H9 (cell line): ENCODE data around the gene FBLN1. TPM values are rescaled to one million over a fixed set of nuclear protein-coding genes. Genes with fewer than 3 reads are reported as not detected.

Experiments
- DNase-seq: peaks from one replicate; pipeline ENCODE4 v3.0.0-alpha.2; 2017
- H2AFZ ChIP-seq: one replicate; pipeline ENCODE4 v1.6.1; 2013; ENCODE audit warnings: mild to moderate bottlenecking, low read length, control low read depth, moderate library complexity
- H2AK5ac ChIP-seq: 2 replicates; pipeline ENCODE4 v1.6.1; 2013; ENCODE audit warnings: low read length, control low read depth, mixed read lengths; ENCODE audit not compliant: insufficient read length
- H2BK120ac ChIP-seq: one replicate; pipeline ENCODE4 v1.6.1; 2013; ENCODE audit warnings: low read depth, mild to moderate bottlenecking, low read length, control low read depth, inconsistent platforms; ENCODE audit not compliant: poor library complexity, severe bottlenecking
- H2BK12ac ChIP-seq: 2 replicates; pipeline ENCODE4 v1.6.1; 2013; ENCODE audit warnings: low read length, control low read depth, mixed read lengths, low read depth; ENCODE audit not compliant: insufficient read length
- H2BK15ac ChIP-seq: 2 replicates; pipeline ENCODE4 v1.6.1; 2013; ENCODE audit warnings: low read depth, low read length, control low read depth
- H2BK20ac ChIP-seq: one replicate; pipeline ENCODE4 v1.6.1; 2013; ENCODE audit warnings: low read depth, mild to moderate bottlenecking, low read length, control low read depth, inconsistent platforms; ENCODE audit not compliant: poor library complexity, severe bottlenecking
- H2BK5ac ChIP-seq: 2 replicates; pipeline ENCODE4 v1.6.1; 2013; ENCODE audit warnings: low read length, control low read depth, mixed read lengths; ENCODE audit not compliant: insufficient read length
- H3K14ac ChIP-seq: 2 replicates; pipeline ENCODE4 v1.6.1; 2013; ENCODE audit warnings: low read length, control low read depth; ENCODE audit not compliant: insufficient read depth
- H3K18ac ChIP-seq: 2 replicates; pipeline ENCODE4 v1.6.1; 2013; ENCODE audit warnings: low read depth, mild to moderate bottlenecking, mixed read lengths, low read length, control low read depth; ENCODE audit not compliant: insufficient read length
- H3K23ac ChIP-seq: 2 replicates; pipeline ENCODE4 v1.6.1; 2013; ENCODE audit warnings: low read length, control low read depth, mixed read lengths, low read depth; ENCODE audit not compliant: insufficient read length
- H3K23me2 ChIP-seq: 2 replicates; pipeline ENCODE4 v1.6.1; 2013; ENCODE audit warnings: low read depth, mild to moderate bottlenecking, mixed read lengths, low read length, control low read depth; ENCODE audit not compliant: insufficient read length, poor library complexity, severe bottlenecking
- H3K27ac ChIP-seq: 2 replicates; pipeline ENCODE4 v1.5.1; 2013; ENCODE audit warnings: low read length, control low read depth, mixed read lengths, low read depth; ENCODE audit not compliant: insufficient read length
- H3K27me3 ChIP-seq: 2 replicates; pipeline ENCODE4 v1.6.1; 2013; ENCODE audit warnings: low read length, control low read depth, inconsistent platforms; ENCODE audit not compliant: insufficient read depth
- H3K4ac ChIP-seq: 2 replicates; pipeline ENCODE4 v1.6.1; 2013; ENCODE audit warnings: low read depth, mild to moderate bottlenecking, control low read depth, inconsistent platforms, low read length, moderate library complexity
- H3K4me1 ChIP-seq: 2 replicates; pipeline ENCODE4 v1.6.1; 2013; ENCODE audit warnings: low read length, control low read depth, inconsistent platforms; ENCODE audit not compliant: insufficient read depth
- H3K4me2 ChIP-seq: 2 replicates; pipeline ENCODE4 v1.6.1; 2013; ENCODE audit warnings: low read length, control low read depth, mixed read lengths; ENCODE audit not compliant: insufficient read length, insufficient read depth
- H3K56ac ChIP-seq: 2 replicates; pipeline ENCODE4 v1.6.1; 2013; ENCODE audit warnings: low read depth, mild to moderate bottlenecking, mixed read lengths, low read length, control low read depth; ENCODE audit not compliant: insufficient read length
- H3K79me1 ChIP-seq: 2 replicates; pipeline ENCODE4 v1.6.1; 2013; ENCODE audit warnings: low read depth, mild to moderate bottlenecking, moderate library complexity, low read length, control low read depth, inconsistent platforms; ENCODE audit not compliant: insufficient read depth, poor library complexity, severe bottlenecking
- H3K79me2 ChIP-seq: 2 replicates; pipeline ENCODE4 v1.6.1; 2013; ENCODE audit warnings: low read length, control low read depth, inconsistent platforms; ENCODE audit not compliant: insufficient read depth
- H3K9ac ChIP-seq: 2 replicates; pipeline ENCODE4 v1.6.1; 2013; ENCODE audit warnings: low read length, control low read depth, mixed read lengths; ENCODE audit not compliant: insufficient read length; ENCODE audit errors: extremely low read depth
- H3K9me3 ChIP-seq: one replicate; pipeline ENCODE4 v1.6.1; 2013; ENCODE audit warnings: low read depth, low read length, inconsistent platforms; ENCODE audit not compliant: control insufficient read depth
- H3T11ph ChIP-seq: one replicate; pipeline ENCODE4 v1.6.1; 2013; ENCODE audit warnings: mild to moderate bottlenecking, low read length, control low read depth, inconsistent platforms
- H4K20me1 ChIP-seq: one replicate; pipeline ENCODE4 v1.6.1; 2013; ENCODE audit not compliant: control insufficient read depth, insufficient read length, insufficient read depth
- H4K5ac ChIP-seq: 2 replicates; pipeline ENCODE4 v1.6.1; 2013; ENCODE audit warnings: low read depth, mild to moderate bottlenecking, mixed read lengths, low read length, control low read depth; ENCODE audit not compliant: insufficient read length
- H4K8ac ChIP-seq: replicated peaks from 2 replicates; pipeline ENCODE4 v1.6.1; 2013; ENCODE audit warnings: low read length, control low read depth, mixed read lengths, low read depth; ENCODE audit not compliant: insufficient read length
- H4K91ac ChIP-seq: 2 replicates; pipeline ENCODE4 v1.6.1; 2013; ENCODE audit warnings: low read depth, mild to moderate bottlenecking, moderate library complexity, mixed read lengths, low read length, control low read depth; ENCODE audit not compliant: insufficient read length
- H3K27ac Mint-ChIP-seq, 3 experiments: 2 replicates in 2 of 3; 3 replicates in 1 of 3; pipeline ENCODE4 v1.8.0; 2020 to 2021; ENCODE audit warnings: mixed read lengths in 3 of 3, mild to moderate bottlenecking in 1 of 3, moderate library complexity in 1 of 3
- H3K27me3 Mint-ChIP-seq: 2 replicates; pipeline ENCODE4 v1.8.0; 2021; ENCODE audit warnings: low read depth, mild to moderate bottlenecking, moderate library complexity, mixed read lengths
- H3K36me3 Mint-ChIP-seq, 3 experiments: 2 replicates in 2 of 3; 3 replicates in 1 of 3; pipeline ENCODE4 v1.8.0; 2020 to 2021; ENCODE audit warnings: low read depth in 3 of 3, mixed read lengths in 3 of 3; ENCODE audit not compliant: insufficient read depth in 1 of 3
- H3K4me1 Mint-ChIP-seq, 2 experiments: 2 replicates each; pipeline ENCODE4 v1.8.0; 2020; ENCODE audit warnings: mixed read lengths in 2 of 2
- H3K4me3 Mint-ChIP-seq, 2 experiments: 2 replicates in 1 of 2; 3 replicates in 1 of 2; pipeline ENCODE4 v1.8.0; 2020 to 2021; ENCODE audit warnings: mild to moderate bottlenecking in 2 of 2, mixed read lengths in 2 of 2, moderate library complexity in 1 of 2
- H3K9me3 Mint-ChIP-seq, 2 experiments: 2 replicates in 1 of 2; 3 replicates in 1 of 2; pipeline ENCODE4 v1.8.0; 2020; ENCODE audit warnings: mild to moderate bottlenecking in 2 of 2, mixed read lengths in 2 of 2, moderate library complexity in 1 of 2
- CTCF ChIP-seq: fragments of 200-600 bp; sonication (generic); conservative IDR thresholded peaks from 3 replicates; pipeline ENCODE4 v1.8.0; 2021; ENCODE audit warnings: antibody characterized with exemption, mild to moderate bottlenecking
- WGBS: extraction: QIAGEN DNeasy Blood & Tissue Kit; methylation state at CpG from one replicate; pipeline ENCODE4 v1.1.7; 2013; ENCODE audit warnings: missing lambda C conversion rate, low lambda C conversion rate, mixed read lengths; ENCODE audit not compliant: insufficient read length; ENCODE audit errors: extremely low coverage; 5-methylcytosine and 5-hydroxymethylcytosine counted together
- total RNA-seq: library from RNA; stranded (reverse); gene quantifications from 2 replicates; pipeline ENCODE4 v1.2.1, GENCODE V29; 2021

FBLN1 gene
- total RNA-seq, 1 experiment from 2014 or later, result 140 TPM

GRCh38 chr22:45481661-45482060, 21.0 kb upstream of the FBLN1 start:
- H3K56ac ChIP-seq, result no peak overlapping the region
- H4K91ac ChIP-seq, result no peak overlapping the region
- H2AFZ ChIP-seq, result no peak overlapping the region
- H2BK5ac ChIP-seq, result no peak overlapping the region
- H4K8ac ChIP-seq, result no peak overlapping the region
- peaks cover 0 to 2% of the 10 kb centered on the region in 2 experiments; a peak in 2 of 4 replicates for H3K4me1 Mint-ChIP-seq
- H3K27me3 Mint-ChIP-seq, result peaks cover 15% of the 10 kb centered on the region
- no peak overlapping the region for H2BK12ac ChIP-seq
- H3K36me3 Mint-ChIP-seq, result peaks cover 2 to 8% (median 2%) of the 10 kb centered on the region in 3 experiments; a peak in 3 of 7 replicates
- DNase-seq, result no peak
- H3K9me3 ChIP-seq, result no peaks in the 10 kb centered on the region
- no peaks in the 10 kb centered on the region for H3K4me1 ChIP-seq
- no peaks in the 10 kb centered on the region for H3K79me2 ChIP-seq
- H3K9me3 Mint-ChIP-seq, result peaks cover 13 to 16% of the 10 kb centered on the region in 2 experiments
- H4K20me1 ChIP-seq, result no peaks in the 10 kb centered on the region
- WGBS, result no CpG with 5 or more reads among the region's 5 CpGs
- no peak overlapping the region for H3K4me2 ChIP-seq
- H3K4me3 Mint-ChIP-seq, result no peak overlapping the region
- H3K4ac ChIP-seq, result no peak overlapping the region
- H3K27ac ChIP-seq, result no peak overlapping the region
- H2BK15ac ChIP-seq, result no peak overlapping the region
- H3K79me1 ChIP-seq, result no peaks in the 10 kb centered on the region
- H3K27me3 ChIP-seq, result no peaks in the 10 kb centered on the region
- H3K27ac Mint-ChIP-seq, result no peak overlapping the region
- H4K5ac ChIP-seq, result no peak overlapping the region
- H3K23me2 ChIP-seq, result no peaks in the 10 kb centered on the region
- H3T11ph ChIP-seq, result no peak overlapping the region
- no peak overlapping the region for H2BK120ac ChIP-seq
- H3K9ac ChIP-seq, result no peak overlapping the region
- H3K18ac ChIP-seq, result no peak overlapping the region
- H3K23ac ChIP-seq, result no peak overlapping the region
- H2AK5ac ChIP-seq, result no peak overlapping the region
- TF ChIP-seq CTCF, result no peak
- H3K14ac ChIP-seq, result no peak overlapping the region
- no peak overlapping the region for H2BK20ac ChIP-seq
